HEK293 (cell line): ENCODE data around the gene VWCE.
A peak's percentile ranks its signal among the peaks of the same experiment; 100 is the strongest.

ENCODE experiments used
- CTCF ChIA-PET: fragments of 350-600 bp; formaldehyde crosslinking; extraction: SDS; loops from one replicate; lab custom pipeline; 2021; ENCODE audit warnings: antibody characterized with exemption; lab: Yijun Ruan, JAX
- POLR2A ChIA-PET: fragments of 300-600 bp; formaldehyde crosslinking; extraction: SDS; loops from one replicate; lab custom pipeline; 2020; ENCODE audit warnings: antibody characterized with exemption, inconsistent platforms; lab: Yijun Ruan, JAX
- H3K27ac ChIP-seq: fragments of 200-500 bp; sonication (Bioruptor generic); 2 replicates; pipeline ENCODE4 v1.5.1; 2014; ENCODE audit warnings: low read depth, low read length, control low read depth, inconsistent platforms; ENCODE audit errors: extremely low read depth
- H3K36me3 ChIP-seq, 2 experiments: fragments of 200-500 bp in 1 of 2; sonication (Bioruptor generic) in 1 of 2; 1 replicate in 1 of 2; 2 replicates in 1 of 2; pipeline ENCODE4 v1.5.1; 2014 to 2017; ENCODE audit warnings: inconsistent platforms in 2 of 2, low read length in 2 of 2; ENCODE audit not compliant: control insufficient read depth in 2 of 2, insufficient read depth in 1 of 2
- H3K4me1 ChIP-seq: fragments of 200-500 bp; sonication (Bioruptor generic); 2 replicates; pipeline ENCODE4 v1.5.1; 2014; ENCODE audit warnings: mild to moderate bottlenecking, low read length, inconsistent platforms; ENCODE audit not compliant: control insufficient read depth, insufficient read depth
- H3K4me3 ChIP-seq: 2 replicates; pipeline ENCODE4 v1.5.1; 2011; ENCODE audit warnings: low read depth, mild to moderate bottlenecking, control low read depth, low read length, moderate library complexity
- H3K9me3 ChIP-seq: fragments of 200-500 bp; sonication (Bioruptor generic); 2 replicates; pipeline ENCODE4 v1.5.1; 2014; ENCODE audit warnings: low read depth, low read length, inconsistent platforms; ENCODE audit not compliant: control insufficient read depth, insufficient read depth
- HOXA7 ChIP-seq: sonication (generic); formaldehyde crosslinking; IDR thresholded peaks from 2 replicates; pipeline ENCODE4 v1.8.1; 2022; ENCODE audit warnings: missing genetic modification reagents, borderline replicate concordance
- KLF10 ChIP-seq: fragments of 450-650 bp; IDR thresholded peaks from 2 replicates; pipeline ENCODE4 v1.5.1; 2018; ENCODE audit warnings: missing biosample characterization, mild to moderate bottlenecking, missing genetic modification characterization
- SCRT2 ChIP-seq: fragments of 450-650 bp; formaldehyde crosslinking; IDR thresholded peaks from 2 replicates; pipeline ENCODE4 v1.5.1; 2016; ENCODE audit warnings: missing biosample characterization, missing genetic modification characterization
- ZBTB20 ChIP-seq: fragments of 450-650 bp; formaldehyde crosslinking; IDR thresholded peaks from 2 replicates; pipeline ENCODE4 v1.5.1; 2016; ENCODE audit warnings: missing biosample characterization, missing genetic modification characterization
- ZIC2 ChIP-seq: fragments of 450-650 bp; formaldehyde crosslinking; IDR thresholded peaks from 2 replicates; pipeline ENCODE4 v1.5.1; 2016; ENCODE audit warnings: missing biosample characterization, missing genetic modification characterization
- ZNF148 ChIP-seq: fragments of 450-650 bp; formaldehyde crosslinking; IDR thresholded peaks from 2 replicates; pipeline ENCODE4 v1.5.0; 2017; ENCODE audit warnings: missing biosample characterization, missing genetic modification characterization, borderline replicate concordance
- ZNF16 ChIP-seq: fragments of 450-650 bp; formaldehyde crosslinking; IDR thresholded peaks from 2 replicates; pipeline ENCODE4 v1.5.1; 2016; ENCODE audit warnings: low read depth, missing biosample characterization, missing genetic modification characterization
- TF ChIP-seq, protein P1 (sequence below): fragments of 450-650 bp; formaldehyde crosslinking; IDR thresholded peaks from 2 replicates; pipeline ENCODE4 v1.5.1; 2016; ENCODE audit warnings: missing biosample characterization, missing genetic modification characterization
- TF ChIP-seq, protein P2 (sequence below): fragments of 450-650 bp; formaldehyde crosslinking; IDR thresholded peaks from 2 replicates; pipeline ENCODE4 v1.5.1; 2016; ENCODE audit warnings: missing biosample characterization, missing genetic modification characterization, borderline replicate concordance
- TF ChIP-seq, protein P3 (sequence below): fragments of 450-650 bp; formaldehyde crosslinking; IDR thresholded peaks from 2 replicates; pipeline ENCODE4 v1.5.1; 2016; ENCODE audit warnings: missing biosample characterization, missing genetic modification characterization
- TF ChIP-seq, protein P4 (sequence below): fragments of 450-650 bp; formaldehyde crosslinking; IDR thresholded peaks from 2 replicates; pipeline ENCODE4 v1.5.1; 2016; ENCODE audit warnings: missing biosample characterization, missing genetic modification characterization, borderline replicate concordance
- TF ChIP-seq, protein P5 (sequence below): fragments of 450-650 bp; formaldehyde crosslinking; IDR thresholded peaks from 2 replicates; pipeline ENCODE4 v1.5.1; 2017; ENCODE audit warnings: missing biosample characterization, missing genetic modification characterization

VWCE gene

GRCh38 chr11:61274084-61274483, 21.0 kb downstream of the VWCE start (continued):
- TF ChIP-seq ZNF148 (tag by site-specific recombination), result no peak
- no peak for TF ChIP-seq HOXA7 (CRISPR knock-in tag)
- TF ChIP-seq, protein P1, sequence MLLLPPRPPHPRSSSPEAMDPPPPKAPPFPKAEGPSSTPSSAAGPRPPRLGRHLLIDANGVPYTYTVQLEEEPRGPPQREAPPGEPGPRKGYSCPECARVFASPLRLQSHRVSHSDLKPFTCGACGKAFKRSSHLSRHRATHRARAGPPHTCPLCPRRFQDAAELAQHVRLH (tag by site-specific recombination), result no peak
- TF ChIP-seq KLF10, result no peak
- TF ChIP-seq, protein P2, sequence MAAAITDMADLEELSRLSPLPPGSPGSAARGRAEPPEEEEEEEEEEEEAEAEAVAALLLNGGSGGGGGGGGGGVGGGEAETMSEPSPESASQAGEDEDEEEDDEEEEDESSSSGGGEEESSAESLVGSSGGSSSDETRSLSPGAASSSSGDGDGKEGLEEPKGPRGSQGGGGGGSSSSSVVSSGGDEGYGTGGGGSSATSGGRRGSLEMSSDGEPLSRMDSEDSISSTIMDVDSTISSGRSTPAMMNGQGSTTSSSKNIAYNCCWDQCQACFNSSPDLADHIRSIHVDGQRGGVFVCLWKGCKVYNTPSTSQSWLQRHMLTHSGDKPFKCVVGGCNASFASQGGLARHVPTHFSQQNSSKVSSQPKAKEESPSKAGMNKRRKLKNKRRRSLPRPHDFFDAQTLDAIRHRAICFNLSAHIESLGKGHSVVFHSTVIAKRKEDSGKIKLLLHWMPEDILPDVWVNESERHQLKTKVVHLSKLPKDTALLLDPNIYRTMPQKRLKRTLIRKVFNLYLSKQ (tag by site-specific recombination), result no peak

GRCh38 chr11:61273178-61274078, 21.7 kb downstream of the VWCE start:
- TF ChIP-seq ZIC2 (tag by site-specific recombination) (peak; percentile 44), ZBTB20 (tag by site-specific recombination) (no peak), ZNF16 (tag by site-specific recombination) (no peak), SCRT2 (0 out of 2 replicates have a peak, but pooled peaks have one; percentile 34)
- TF ChIP-seq, protein P3, sequence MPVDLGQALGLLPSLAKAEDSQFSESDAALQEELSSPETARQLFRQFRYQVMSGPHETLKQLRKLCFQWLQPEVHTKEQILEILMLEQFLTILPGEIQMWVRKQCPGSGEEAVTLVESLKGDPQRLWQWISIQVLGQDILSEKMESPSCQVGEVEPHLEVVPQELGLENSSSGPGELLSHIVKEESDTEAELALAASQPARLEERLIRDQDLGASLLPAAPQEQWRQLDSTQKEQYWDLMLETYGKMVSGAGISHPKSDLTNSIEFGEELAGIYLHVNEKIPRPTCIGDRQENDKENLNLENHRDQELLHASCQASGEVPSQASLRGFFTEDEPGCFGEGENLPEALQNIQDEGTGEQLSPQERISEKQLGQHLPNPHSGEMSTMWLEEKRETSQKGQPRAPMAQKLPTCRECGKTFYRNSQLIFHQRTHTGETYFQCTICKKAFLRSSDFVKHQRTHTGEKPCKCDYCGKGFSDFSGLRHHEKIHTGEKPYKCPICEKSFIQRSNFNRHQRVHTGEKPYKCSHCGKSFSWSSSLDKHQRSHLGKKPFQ, result no peak
- TF ChIP-seq, protein P4, sequence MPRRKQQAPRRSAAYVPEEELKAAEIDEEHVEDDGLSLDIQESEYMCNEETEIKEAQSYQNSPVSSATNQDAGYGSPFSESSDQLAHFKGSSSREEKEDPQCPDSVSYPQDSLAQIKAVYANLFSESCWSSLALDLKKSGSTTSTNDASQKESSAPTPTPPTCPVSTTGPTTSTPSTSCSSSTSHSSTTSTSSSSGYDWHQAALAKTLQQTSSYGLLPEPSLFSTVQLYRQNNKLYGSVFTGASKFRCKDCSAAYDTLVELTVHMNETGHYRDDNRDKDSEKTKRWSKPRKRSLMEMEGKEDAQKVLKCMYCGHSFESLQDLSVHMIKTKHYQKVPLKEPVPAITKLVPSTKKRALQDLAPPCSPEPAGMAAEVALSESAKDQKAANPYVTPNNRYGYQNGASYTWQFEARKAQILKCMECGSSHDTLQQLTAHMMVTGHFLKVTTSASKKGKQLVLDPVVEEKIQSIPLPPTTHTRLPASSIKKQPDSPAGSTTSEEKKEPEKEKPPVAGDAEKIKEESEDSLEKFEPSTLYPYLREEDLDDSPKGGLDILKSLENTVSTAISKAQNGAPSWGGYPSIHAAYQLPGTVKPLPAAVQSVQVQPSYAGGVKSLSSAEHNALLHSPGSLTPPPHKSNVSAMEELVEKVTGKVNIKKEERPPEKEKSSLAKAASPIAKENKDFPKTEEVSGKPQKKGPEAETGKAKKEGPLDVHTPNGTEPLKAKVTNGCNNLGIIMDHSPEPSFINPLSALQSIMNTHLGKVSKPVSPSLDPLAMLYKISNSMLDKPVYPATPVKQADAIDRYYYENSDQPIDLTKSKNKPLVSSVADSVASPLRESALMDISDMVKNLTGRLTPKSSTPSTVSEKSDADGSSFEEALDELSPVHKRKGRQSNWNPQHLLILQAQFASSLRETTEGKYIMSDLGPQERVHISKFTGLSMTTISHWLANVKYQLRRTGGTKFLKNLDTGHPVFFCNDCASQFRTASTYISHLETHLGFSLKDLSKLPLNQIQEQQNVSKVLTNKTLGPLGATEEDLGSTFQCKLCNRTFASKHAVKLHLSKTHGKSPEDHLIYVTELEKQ, result no peak
- TF ChIP-seq, protein P5, sequence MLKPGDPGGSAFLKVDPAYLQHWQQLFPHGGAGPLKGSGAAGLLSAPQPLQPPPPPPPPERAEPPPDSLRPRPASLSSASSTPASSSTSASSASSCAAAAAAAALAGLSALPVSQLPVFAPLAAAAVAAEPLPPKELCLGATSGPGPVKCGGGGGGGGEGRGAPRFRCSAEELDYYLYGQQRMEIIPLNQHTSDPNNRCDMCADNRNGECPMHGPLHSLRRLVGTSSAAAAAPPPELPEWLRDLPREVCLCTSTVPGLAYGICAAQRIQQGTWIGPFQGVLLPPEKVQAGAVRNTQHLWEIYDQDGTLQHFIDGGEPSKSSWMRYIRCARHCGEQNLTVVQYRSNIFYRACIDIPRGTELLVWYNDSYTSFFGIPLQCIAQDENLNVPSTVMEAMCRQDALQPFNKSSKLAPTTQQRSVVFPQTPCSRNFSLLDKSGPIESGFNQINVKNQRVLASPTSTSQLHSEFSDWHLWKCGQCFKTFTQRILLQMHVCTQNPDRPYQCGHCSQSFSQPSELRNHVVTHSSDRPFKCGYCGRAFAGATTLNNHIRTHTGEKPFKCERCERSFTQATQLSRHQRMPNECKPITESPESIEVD, result no peak
- TF ChIP-seq, all 188 proteins: peak for 2
- ChIA-PET CTCF (no interaction called here), POLR2A (interaction anchor here (0.6 kb wide), 1 partner anchor 93 kb away, joined by 3 read pairs; no protein-coding TSS in a partner anchor)
- no peaks in the 10 kb centered on the region for H3K4me1 ChIP-seq
- no peak overlapping the region for H3K27ac ChIP-seq
- no peaks in the 10 kb centered on the region for H3K9me3 ChIP-seq
- no peak overlapping the region for H3K4me3 ChIP-seq
- H3K36me3 ChIP-seq, result peaks cover 0 to 21% of the 10 kb centered on the region in 2 experiments; a peak in 1 of 3 replicates
